AG09319 (cell line): ENCODE measurements around the gene MEF2C.

Experiments used
- DNase-seq: peaks from one replicate; pipeline ENCODE4 v3.0.0-alpha.2; 2010; ENCODE audit warnings: low read depth; ENCODE audit errors: extremely low read depth
- TF ChIP-seq, protein P1 (sequence below): IDR thresholded peaks from 2 replicates; pipeline ENCODE4 v1.5.1; 2011; ENCODE audit warnings: low read depth, mild to moderate bottlenecking, inconsistent platforms, low read length, moderate library complexity

The MEF2C gene

GRCh38 chr5:88883059-88883835 lies at the start of gene MEF2C:
MEF2C (minus strand) TSS chr5:88883184; CDS start chr5:88823788, 59,396 bp downstream.
- TF ChIP-seq, protein P1, sequence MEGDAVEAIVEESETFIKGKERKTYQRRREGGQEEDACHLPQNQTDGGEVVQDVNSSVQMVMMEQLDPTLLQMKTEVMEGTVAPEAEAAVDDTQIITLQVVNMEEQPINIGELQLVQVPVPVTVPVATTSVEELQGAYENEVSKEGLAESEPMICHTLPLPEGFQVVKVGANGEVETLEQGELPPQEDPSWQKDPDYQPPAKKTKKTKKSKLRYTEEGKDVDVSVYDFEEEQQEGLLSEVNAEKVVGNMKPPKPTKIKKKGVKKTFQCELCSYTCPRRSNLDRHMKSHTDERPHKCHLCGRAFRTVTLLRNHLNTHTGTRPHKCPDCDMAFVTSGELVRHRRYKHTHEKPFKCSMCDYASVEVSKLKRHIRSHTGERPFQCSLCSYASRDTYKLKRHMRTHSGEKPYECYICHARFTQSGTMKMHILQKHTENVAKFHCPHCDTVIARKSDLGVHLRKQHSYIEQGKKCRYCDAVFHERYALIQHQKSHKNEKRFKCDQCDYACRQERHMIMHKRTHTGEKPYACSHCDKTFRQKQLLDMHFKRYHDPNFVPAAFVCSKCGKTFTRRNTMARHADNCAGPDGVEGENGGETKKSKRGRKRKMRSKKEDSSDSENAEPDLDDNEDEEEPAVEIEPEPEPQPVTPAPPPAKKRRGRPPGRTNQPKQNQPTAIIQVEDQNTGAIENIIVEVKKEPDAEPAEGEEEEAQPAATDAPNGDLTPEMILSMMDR = no peak
- DNase-seq = peak; percentile 36

- no peak for DNase-seq
- TF ChIP-seq, protein P1 = no peak
These were observed 49.6 kb upstream of the MEF2C start for GRCh38 chr5:88932541-88932940.

- TF ChIP-seq, protein P1 = no peak
- no peak for DNase-seq
These were observed 47.4 kb upstream of the MEF2C start for GRCh38 chr5:88930335-88930734.

- DNase-seq = no peak
- TF ChIP-seq, protein P1 = no peak
These were observed 46.4 kb upstream of the MEF2C start for GRCh38 chr5:88929385-88929784.

GRCh38 chr5:88926774-88927173 lies 43.8 kb upstream of the MEF2C start:
- DNase-seq = no peak
- TF ChIP-seq, protein P1 = no peak

GRCh38 chr5:88925692-88926490 lies 42.9 kb upstream of the MEF2C start:
- TF ChIP-seq, protein P1 = no peak
- DNase-seq = no peak

GRCh38 chr5:88924330-88924657 lies 41.3 kb upstream of the MEF2C start:
- TF ChIP-seq, protein P1 = no peak
- DNase-seq = no peak
